H9 (cell line): ENCODE results near the gene FCHSD2. TPM values are rescaled to one million over a fixed set of nuclear protein-coding genes. Genes with fewer than 3 reads are reported as not detected.

ENCODE experiments used
- DNase-seq: peaks from one replicate; pipeline ENCODE4 v3.0.0-alpha.2; 2017
- H2AFZ ChIP-seq: one replicate; pipeline ENCODE4 v1.6.1; 2013; ENCODE audit warnings: mild to moderate bottlenecking, low read length, control low read depth, moderate library complexity
- H2AK5ac ChIP-seq: 2 replicates; pipeline ENCODE4 v1.6.1; 2013; ENCODE audit warnings: low read length, control low read depth, mixed read lengths; ENCODE audit not compliant: insufficient read length
- H2BK120ac ChIP-seq: one replicate; pipeline ENCODE4 v1.6.1; 2013; ENCODE audit warnings: low read depth, mild to moderate bottlenecking, low read length, control low read depth, inconsistent platforms; ENCODE audit not compliant: poor library complexity, severe bottlenecking
- H2BK12ac ChIP-seq: 2 replicates; pipeline ENCODE4 v1.6.1; 2013; ENCODE audit warnings: low read length, control low read depth, mixed read lengths, low read depth; ENCODE audit not compliant: insufficient read length
- H2BK15ac ChIP-seq: 2 replicates; pipeline ENCODE4 v1.6.1; 2013; ENCODE audit warnings: low read depth, low read length, control low read depth
- H2BK20ac ChIP-seq: one replicate; pipeline ENCODE4 v1.6.1; 2013; ENCODE audit warnings: low read depth, mild to moderate bottlenecking, low read length, control low read depth, inconsistent platforms; ENCODE audit not compliant: poor library complexity, severe bottlenecking
- H2BK5ac ChIP-seq: 2 replicates; pipeline ENCODE4 v1.6.1; 2013; ENCODE audit warnings: low read length, control low read depth, mixed read lengths; ENCODE audit not compliant: insufficient read length
- H3K14ac ChIP-seq: 2 replicates; pipeline ENCODE4 v1.6.1; 2013; ENCODE audit warnings: low read length, control low read depth; ENCODE audit not compliant: insufficient read depth
- H3K18ac ChIP-seq: 2 replicates; pipeline ENCODE4 v1.6.1; 2013; ENCODE audit warnings: low read depth, mild to moderate bottlenecking, mixed read lengths, low read length, control low read depth; ENCODE audit not compliant: insufficient read length
- H3K23ac ChIP-seq: 2 replicates; pipeline ENCODE4 v1.6.1; 2013; ENCODE audit warnings: low read length, control low read depth, mixed read lengths, low read depth; ENCODE audit not compliant: insufficient read length
- H3K23me2 ChIP-seq: 2 replicates; pipeline ENCODE4 v1.6.1; 2013; ENCODE audit warnings: low read depth, mild to moderate bottlenecking, mixed read lengths, low read length, control low read depth; ENCODE audit not compliant: insufficient read length, poor library complexity, severe bottlenecking
- H3K27ac ChIP-seq: 2 replicates; pipeline ENCODE4 v1.5.1; 2013; ENCODE audit warnings: low read length, control low read depth, mixed read lengths, low read depth; ENCODE audit not compliant: insufficient read length
- H3K27me3 ChIP-seq: 2 replicates; pipeline ENCODE4 v1.6.1; 2013; ENCODE audit warnings: low read length, control low read depth, inconsistent platforms; ENCODE audit not compliant: insufficient read depth
- H3K4ac ChIP-seq: 2 replicates; pipeline ENCODE4 v1.6.1; 2013; ENCODE audit warnings: low read depth, mild to moderate bottlenecking, control low read depth, inconsistent platforms, low read length, moderate library complexity
- H3K4me1 ChIP-seq: 2 replicates; pipeline ENCODE4 v1.6.1; 2013; ENCODE audit warnings: low read length, control low read depth, inconsistent platforms; ENCODE audit not compliant: insufficient read depth
- H3K4me2 ChIP-seq: 2 replicates; pipeline ENCODE4 v1.6.1; 2013; ENCODE audit warnings: low read length, control low read depth, mixed read lengths; ENCODE audit not compliant: insufficient read length, insufficient read depth
- H3K56ac ChIP-seq: 2 replicates; pipeline ENCODE4 v1.6.1; 2013; ENCODE audit warnings: low read depth, mild to moderate bottlenecking, mixed read lengths, low read length, control low read depth; ENCODE audit not compliant: insufficient read length
- H3K79me1 ChIP-seq: 2 replicates; pipeline ENCODE4 v1.6.1; 2013; ENCODE audit warnings: low read depth, mild to moderate bottlenecking, moderate library complexity, low read length, control low read depth, inconsistent platforms; ENCODE audit not compliant: insufficient read depth, poor library complexity, severe bottlenecking
- H3K79me2 ChIP-seq: 2 replicates; pipeline ENCODE4 v1.6.1; 2013; ENCODE audit warnings: low read length, control low read depth, inconsistent platforms; ENCODE audit not compliant: insufficient read depth
- H3K9ac ChIP-seq: 2 replicates; pipeline ENCODE4 v1.6.1; 2013; ENCODE audit warnings: low read length, control low read depth, mixed read lengths; ENCODE audit not compliant: insufficient read length; ENCODE audit errors: extremely low read depth
- H3K9me3 ChIP-seq: one replicate; pipeline ENCODE4 v1.6.1; 2013; ENCODE audit warnings: low read depth, low read length, inconsistent platforms; ENCODE audit not compliant: control insufficient read depth
- H3T11ph ChIP-seq: one replicate; pipeline ENCODE4 v1.6.1; 2013; ENCODE audit warnings: mild to moderate bottlenecking, low read length, control low read depth, inconsistent platforms
- H4K20me1 ChIP-seq: one replicate; pipeline ENCODE4 v1.6.1; 2013; ENCODE audit not compliant: control insufficient read depth, insufficient read length, insufficient read depth
- H4K5ac ChIP-seq: 2 replicates; pipeline ENCODE4 v1.6.1; 2013; ENCODE audit warnings: low read depth, mild to moderate bottlenecking, mixed read lengths, low read length, control low read depth; ENCODE audit not compliant: insufficient read length
- H4K8ac ChIP-seq: replicated peaks from 2 replicates; pipeline ENCODE4 v1.6.1; 2013; ENCODE audit warnings: low read length, control low read depth, mixed read lengths, low read depth; ENCODE audit not compliant: insufficient read length
- H4K91ac ChIP-seq: 2 replicates; pipeline ENCODE4 v1.6.1; 2013; ENCODE audit warnings: low read depth, mild to moderate bottlenecking, moderate library complexity, mixed read lengths, low read length, control low read depth; ENCODE audit not compliant: insufficient read length
- H3K27ac Mint-ChIP-seq, 3 experiments: 2 replicates in 2 of 3; 3 replicates in 1 of 3; pipeline ENCODE4 v1.8.0; 2020 to 2021; ENCODE audit warnings: mixed read lengths in 3 of 3, mild to moderate bottlenecking in 1 of 3, moderate library complexity in 1 of 3
- H3K27me3 Mint-ChIP-seq: 2 replicates; pipeline ENCODE4 v1.8.0; 2021; ENCODE audit warnings: low read depth, mild to moderate bottlenecking, moderate library complexity, mixed read lengths
- H3K36me3 Mint-ChIP-seq, 3 experiments: 2 replicates in 2 of 3; 3 replicates in 1 of 3; pipeline ENCODE4 v1.8.0; 2020 to 2021; ENCODE audit warnings: low read depth in 3 of 3, mixed read lengths in 3 of 3; ENCODE audit not compliant: insufficient read depth in 1 of 3
- H3K4me1 Mint-ChIP-seq, 2 experiments: 2 replicates each; pipeline ENCODE4 v1.8.0; 2020; ENCODE audit warnings: mixed read lengths in 2 of 2
- H3K4me3 Mint-ChIP-seq, 2 experiments: 2 replicates in 1 of 2; 3 replicates in 1 of 2; pipeline ENCODE4 v1.8.0; 2020 to 2021; ENCODE audit warnings: mild to moderate bottlenecking in 2 of 2, mixed read lengths in 2 of 2, moderate library complexity in 1 of 2
- H3K9me3 Mint-ChIP-seq, 2 experiments: 2 replicates in 1 of 2; 3 replicates in 1 of 2; pipeline ENCODE4 v1.8.0; 2020; ENCODE audit warnings: mild to moderate bottlenecking in 2 of 2, mixed read lengths in 2 of 2, moderate library complexity in 1 of 2
- WGBS: extraction: QIAGEN DNeasy Blood & Tissue Kit; methylation state at CpG from one replicate; pipeline ENCODE4 v1.1.7; 2013; ENCODE audit warnings: missing lambda C conversion rate, low lambda C conversion rate, mixed read lengths; ENCODE audit not compliant: insufficient read length; ENCODE audit errors: extremely low coverage; 5-methylcytosine and 5-hydroxymethylcytosine counted together
- total RNA-seq: library from RNA; stranded (reverse); gene quantifications from 2 replicates; pipeline ENCODE4 v1.2.1, GENCODE V29; 2021
- TF ChIP-seq, protein P1 (sequence below): fragments of 200-600 bp; sonication (generic); conservative IDR thresholded peaks from 3 replicates; pipeline ENCODE4 v1.8.0; 2021; ENCODE audit warnings: antibody characterized with exemption, mild to moderate bottlenecking

Gene FCHSD2
- total RNA-seq, 1 experiment from 2014 or later, result 17.8 TPM

DNA sequence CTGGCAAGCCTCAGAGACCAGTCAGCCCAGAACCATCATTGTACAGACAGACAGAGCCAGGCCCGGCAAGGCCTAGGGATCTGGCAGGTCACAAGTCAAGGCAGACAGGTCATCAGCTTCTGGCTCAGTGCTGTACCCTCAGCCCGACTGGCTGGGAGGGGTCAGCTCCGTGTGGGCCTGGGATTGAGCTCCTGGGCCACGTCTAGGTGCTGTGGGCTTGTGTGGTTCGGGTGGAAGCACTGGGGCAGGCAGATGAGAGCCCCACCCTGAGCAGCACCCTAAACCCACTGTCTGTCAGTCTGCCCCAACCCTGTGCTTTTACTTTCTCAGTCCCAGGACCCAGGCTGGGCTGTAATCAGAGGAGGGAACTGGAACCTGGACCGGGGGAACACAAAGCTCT is 49.0 kb upstream of the FCHSD2 start:
- H3K4me2 ChIP-seq, result no peak overlapping the region
- H3K23ac ChIP-seq, result no peak overlapping the region
- no peak overlapping the region for H3K56ac ChIP-seq
- H2AFZ ChIP-seq, result no peak overlapping the region
- H4K20me1 ChIP-seq, result no peaks in the 10 kb centered on the region
- H2BK20ac ChIP-seq, result no peak overlapping the region
- no peaks in the 10 kb centered on the region for H3K4me1 ChIP-seq
- no peak overlapping the region for H2BK12ac ChIP-seq
- no peaks in the 10 kb centered on the region for H3K9me3 ChIP-seq
- H4K91ac ChIP-seq, result no peak overlapping the region
- H4K8ac ChIP-seq, result no peak overlapping the region
- H3T11ph ChIP-seq, result no peak overlapping the region
- Mint-ChIP-seq H3K9me3 (no peaks in the 10 kb centered on the region), H3K27me3 (peaks cover 1% of the 10 kb centered on the region), H3K4me3 (no peak overlapping the region), H3K4me1 (peaks cover 12 to 13% of the 10 kb centered on the region in 2 experiments), H3K27ac (no peak overlapping the region), H3K36me3 (no peaks in the 10 kb centered on the region)
- TF ChIP-seq, protein P1, sequence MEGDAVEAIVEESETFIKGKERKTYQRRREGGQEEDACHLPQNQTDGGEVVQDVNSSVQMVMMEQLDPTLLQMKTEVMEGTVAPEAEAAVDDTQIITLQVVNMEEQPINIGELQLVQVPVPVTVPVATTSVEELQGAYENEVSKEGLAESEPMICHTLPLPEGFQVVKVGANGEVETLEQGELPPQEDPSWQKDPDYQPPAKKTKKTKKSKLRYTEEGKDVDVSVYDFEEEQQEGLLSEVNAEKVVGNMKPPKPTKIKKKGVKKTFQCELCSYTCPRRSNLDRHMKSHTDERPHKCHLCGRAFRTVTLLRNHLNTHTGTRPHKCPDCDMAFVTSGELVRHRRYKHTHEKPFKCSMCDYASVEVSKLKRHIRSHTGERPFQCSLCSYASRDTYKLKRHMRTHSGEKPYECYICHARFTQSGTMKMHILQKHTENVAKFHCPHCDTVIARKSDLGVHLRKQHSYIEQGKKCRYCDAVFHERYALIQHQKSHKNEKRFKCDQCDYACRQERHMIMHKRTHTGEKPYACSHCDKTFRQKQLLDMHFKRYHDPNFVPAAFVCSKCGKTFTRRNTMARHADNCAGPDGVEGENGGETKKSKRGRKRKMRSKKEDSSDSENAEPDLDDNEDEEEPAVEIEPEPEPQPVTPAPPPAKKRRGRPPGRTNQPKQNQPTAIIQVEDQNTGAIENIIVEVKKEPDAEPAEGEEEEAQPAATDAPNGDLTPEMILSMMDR, result no peak
- DNase-seq, result no peak
- no peak overlapping the region for H3K9ac ChIP-seq
- no peak overlapping the region for H3K4ac ChIP-seq
- H2BK120ac ChIP-seq, result no peak overlapping the region
- no peak overlapping the region for H2AK5ac ChIP-seq
- H3K27me3 ChIP-seq, result no peaks in the 10 kb centered on the region
- no peak overlapping the region for H3K14ac ChIP-seq
- no peaks in the 10 kb centered on the region for H3K23me2 ChIP-seq
- H2BK15ac ChIP-seq, result no peak overlapping the region
- no peaks in the 10 kb centered on the region for H3K79me2 ChIP-seq
- no peak overlapping the region for H3K27ac ChIP-seq
- H4K5ac ChIP-seq, result no peak overlapping the region
- no peak overlapping the region for H3K18ac ChIP-seq
- WGBS, result no CpG with 5 or more reads among the region's 6 CpGs
- H2BK5ac ChIP-seq, result no peak overlapping the region
- H3K79me1 ChIP-seq, result no peaks in the 10 kb centered on the region
